ENCODE data around the gene ATG14. TPM values are rescaled to one million over a fixed set of nuclear protein-coding genes. Genes with fewer than 3 reads are reported as not detected.

Gene ATG14
- total RNA-seq, 2 donors from 2014 or later, result 6.7 to 11.1 TPM

DNA sequence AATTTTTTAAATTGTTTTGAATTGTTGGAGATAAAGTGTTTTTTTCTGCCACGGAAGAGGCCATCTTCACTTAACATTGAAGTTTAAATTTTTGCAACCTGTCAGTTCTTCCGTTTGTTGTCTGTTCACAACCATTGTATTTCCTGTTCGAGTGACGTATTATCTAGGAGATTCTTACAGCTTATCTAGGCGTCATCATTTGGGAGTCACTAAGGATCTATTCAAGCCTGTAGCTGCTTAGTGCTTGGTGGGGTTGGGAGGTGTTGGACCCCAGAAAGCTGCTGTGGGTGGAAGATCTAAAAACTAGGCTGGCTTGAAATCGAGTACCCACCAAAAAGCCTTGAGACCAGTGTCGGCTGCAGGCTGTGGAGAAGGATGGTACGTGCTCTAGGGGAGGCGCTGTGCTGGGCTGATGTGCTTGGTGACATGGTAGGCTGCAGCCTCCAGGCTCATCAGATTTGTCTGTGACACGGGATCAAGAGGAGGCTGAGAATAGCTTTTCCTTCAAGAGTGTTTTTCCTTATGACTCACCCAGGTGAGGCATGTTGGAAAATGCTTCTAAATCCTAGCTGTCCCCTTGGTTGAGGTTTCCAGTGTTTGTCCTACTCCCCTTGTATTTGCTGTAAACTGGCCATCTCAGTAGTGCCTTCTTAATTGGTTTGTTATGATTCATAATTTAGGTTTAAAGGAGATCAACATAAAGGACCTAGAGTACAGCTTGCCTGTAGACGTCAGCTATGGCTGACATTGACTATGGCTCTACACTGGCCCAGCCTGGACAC is 57.8 kb downstream of the ATG14 start:
- H3K4me1 ChIP-seq, result no peaks in the 10 kb centered on the region
- TF ChIP-seq, protein P1, sequence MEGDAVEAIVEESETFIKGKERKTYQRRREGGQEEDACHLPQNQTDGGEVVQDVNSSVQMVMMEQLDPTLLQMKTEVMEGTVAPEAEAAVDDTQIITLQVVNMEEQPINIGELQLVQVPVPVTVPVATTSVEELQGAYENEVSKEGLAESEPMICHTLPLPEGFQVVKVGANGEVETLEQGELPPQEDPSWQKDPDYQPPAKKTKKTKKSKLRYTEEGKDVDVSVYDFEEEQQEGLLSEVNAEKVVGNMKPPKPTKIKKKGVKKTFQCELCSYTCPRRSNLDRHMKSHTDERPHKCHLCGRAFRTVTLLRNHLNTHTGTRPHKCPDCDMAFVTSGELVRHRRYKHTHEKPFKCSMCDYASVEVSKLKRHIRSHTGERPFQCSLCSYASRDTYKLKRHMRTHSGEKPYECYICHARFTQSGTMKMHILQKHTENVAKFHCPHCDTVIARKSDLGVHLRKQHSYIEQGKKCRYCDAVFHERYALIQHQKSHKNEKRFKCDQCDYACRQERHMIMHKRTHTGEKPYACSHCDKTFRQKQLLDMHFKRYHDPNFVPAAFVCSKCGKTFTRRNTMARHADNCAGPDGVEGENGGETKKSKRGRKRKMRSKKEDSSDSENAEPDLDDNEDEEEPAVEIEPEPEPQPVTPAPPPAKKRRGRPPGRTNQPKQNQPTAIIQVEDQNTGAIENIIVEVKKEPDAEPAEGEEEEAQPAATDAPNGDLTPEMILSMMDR (IDR thresholded peaks at IDR 0.05), result no peak
- H3K4me3 ChIP-seq, result no peak overlapping the region
- H3K27me3 ChIP-seq, result no peaks in the 10 kb centered on the region
- peaks cover 39% of the 10 kb centered on the region for H3K36me3 ChIP-seq
- H3K9me3 ChIP-seq, result no peaks in the 10 kb centered on the region
- H3K27ac ChIP-seq, result no peak overlapping the region
- no peak for DNase-seq (ENCODE audit: low spot score)

DNA sequence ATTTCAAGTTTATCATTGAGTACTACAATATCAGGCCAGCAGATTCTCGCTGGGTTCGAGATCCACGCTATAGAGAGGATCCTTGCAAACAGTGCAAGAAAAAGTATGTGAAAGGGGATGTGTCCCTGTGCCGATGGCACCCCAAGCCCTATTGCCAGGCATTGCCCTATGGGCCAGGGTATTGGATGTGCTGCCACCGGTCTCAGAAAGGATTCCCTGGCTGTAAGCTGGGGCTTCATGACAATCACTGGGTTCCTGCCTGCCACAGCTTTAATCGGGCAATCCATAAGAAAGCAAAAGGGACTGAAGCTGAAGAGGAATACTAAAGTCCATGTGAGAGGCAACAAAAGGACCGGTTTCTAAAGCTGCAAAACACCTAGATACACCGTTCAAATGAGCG is 59.4 kb downstream of the ATG14 start:
- Histone ChIP-seq H3K4me1 (peaks cover 0 to 5% of the 10 kb centered on the region in 2 donors), H3K4me3 (no peak overlapping the region), H3K27me3 (no peaks in the 10 kb centered on the region), H3K27ac (no peak overlapping the region), H3K36me3 (peaks cover 39% of the 10 kb centered on the region), H3K9me3 (no peaks in the 10 kb centered on the region)
- no peak for DNase-seq (ENCODE audit: low spot score)
- TF ChIP-seq, protein P1 (IDR thresholded peaks at IDR 0.05), result no peak

GRCh38 chr14:55351111-55351510 is 60.5 kb downstream of the ATG14 start:
- no peak for DNase-seq (ENCODE audit: low spot score)
- Histone ChIP-seq H3K4me1 (peaks cover 0 to 15% of the 10 kb centered on the region in 2 donors), H3K9me3 (no peaks in the 10 kb centered on the region), H3K4me3 (no peak overlapping the region), H3K27ac (no peak overlapping the region), H3K36me3 (peaks cover 38% of the 10 kb centered on the region), H3K27me3 (no peaks in the 10 kb centered on the region)
- TF ChIP-seq, protein P1 (IDR thresholded peaks at IDR 0.05), result no peak

DNA sequence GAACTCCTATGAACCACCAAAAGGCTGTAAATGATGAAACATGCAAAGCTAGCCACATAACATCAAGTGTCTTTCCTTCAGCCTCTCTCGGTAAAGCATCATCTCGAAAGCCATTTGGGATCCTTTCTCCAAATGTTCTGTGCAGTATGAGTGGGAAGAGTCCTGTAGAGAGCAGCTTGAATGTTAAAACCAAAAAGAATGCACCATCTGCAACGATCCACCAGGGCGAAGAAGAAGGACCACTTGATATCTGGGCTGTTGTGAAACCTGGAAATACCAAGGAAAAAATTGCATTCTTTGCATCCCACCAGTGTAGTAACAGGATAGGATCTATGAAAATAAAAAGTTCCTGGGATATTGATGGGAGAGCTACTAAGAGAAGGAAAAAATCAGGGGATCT is 61.2 kb downstream of the ATG14 start:
- peaks cover 0 to 21% of the 10 kb centered on the region in 2 donors for H3K4me1 ChIP-seq
- no peak overlapping the region for H3K27ac ChIP-seq
- no peak overlapping the region for H3K4me3 ChIP-seq
- no peak for DNase-seq (ENCODE audit: low spot score)
- TF ChIP-seq, protein P1 (IDR thresholded peaks at IDR 0.05), result no peak
- H3K27me3 ChIP-seq, result no peaks in the 10 kb centered on the region
- peaks cover 31% of the 10 kb centered on the region for H3K36me3 ChIP-seq
- no peaks in the 10 kb centered on the region for H3K9me3 ChIP-seq

DNA sequence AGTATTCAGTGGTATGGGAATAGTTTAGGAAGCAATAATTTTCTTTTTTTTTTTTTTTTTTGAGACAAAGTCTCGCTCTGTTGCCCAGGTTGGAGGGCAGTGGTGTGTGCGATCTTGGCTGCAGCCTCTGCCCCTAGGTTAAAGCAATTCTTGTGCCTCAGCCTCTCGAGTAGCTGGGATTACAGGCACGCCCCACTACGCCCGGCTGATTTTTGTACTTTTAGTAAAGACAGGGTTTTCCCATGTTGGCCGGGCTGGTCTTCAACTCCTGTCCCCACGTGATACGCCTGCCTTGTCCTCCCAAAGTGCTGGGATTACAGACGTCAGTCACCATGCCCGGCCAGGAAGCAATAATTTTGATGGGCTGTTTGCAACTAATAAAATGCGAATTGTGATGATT is 62.1 kb downstream of the ATG14 start:
- Histone ChIP-seq H3K9me3 (no peaks in the 10 kb centered on the region), H3K4me3 (no peak overlapping the region), H3K4me1 (peaks cover 0 to 23% of the 10 kb centered on the region in 2 donors), H3K27ac (no peak overlapping the region), H3K36me3 (peaks cover 27% of the 10 kb centered on the region), H3K27me3 (no peaks in the 10 kb centered on the region)
- no peak for DNase-seq (ENCODE audit: low spot score)
- TF ChIP-seq, protein P1 (IDR thresholded peaks at IDR 0.05), result no peak

Measured in right atrium auricular region (tissue), 2 donors.